ELR (cell line): ENCODE measurements around the gene CHCHD3.
"Not testable (repeated sequence)": the region's sequence is repeated elsewhere in the genome, so short reads cannot be mapped to it uniquely, and the experiment has no call there.

Experiments used
- DNase-seq: peaks from one replicate; pipeline ENCODE4 v3.0.0-alpha.2; 2015; ENCODE audit warnings: low read depth

CHCHD3 gene

GRCh38 chr7:132902294-132902693 is 179.6 kb downstream of the CHCHD3 start:
- DNase-seq = not testable (repeated sequence)

- DNase-seq = no peak
These were observed 180.6 kb downstream of the CHCHD3 start for GRCh38 chr7:132901241-132901640.

- DNase-seq = no peak
These were observed 182.1 kb downstream of the CHCHD3 start for GRCh38 chr7:132899833-132900232.

- not testable (repeated sequence) for DNase-seq
These were observed 183.2 kb downstream of the CHCHD3 start for GRCh38 chr7:132898641-132899175.

- DNase-seq = no peak
These were observed 184.7 kb downstream of the CHCHD3 start for GRCh38 chr7:132897093-132897687.

GRCh38 chr7:132895231-132895630 is 186.7 kb downstream of the CHCHD3 start:
- no peak for DNase-seq

- no peak for DNase-seq
These were observed 188.3 kb downstream of the CHCHD3 start for GRCh38 chr7:132893560-132893959.

GRCh38 chr7:132892744-132893143 is 189.1 kb downstream of the CHCHD3 start:
- not testable (repeated sequence) for DNase-seq

GRCh38 chr7:132891554-132891953 is 190.3 kb downstream of the CHCHD3 start:
- DNase-seq = no peak

- no peak for DNase-seq
These were observed 199.0 kb downstream of the CHCHD3 start for GRCh38 chr7:132882714-132883428.

- DNase-seq = no peak
These were observed 200.6 kb downstream of the CHCHD3 start for GRCh38 chr7:132881317-132881716.

- DNase-seq = no peak
These were observed 202.3 kb downstream of the CHCHD3 start for GRCh38 chr7:132879579-132879978.

GRCh38 chr7:132878204-132878919 is 203.5 kb downstream of the CHCHD3 start:
- DNase-seq = no peak

- no peak for DNase-seq
These were observed 204.3 kb downstream of the CHCHD3 start for GRCh38 chr7:132877573-132877972.

GRCh38 chr7:132876576-132876975 is 205.3 kb downstream of the CHCHD3 start:
- DNase-seq = no peak

GRCh38 chr7:132872034-132872433 is 209.9 kb downstream of the CHCHD3 start:
- no peak for DNase-seq

GRCh38 chr7:132871419-132871818 is 210.5 kb downstream of the CHCHD3 start:
- DNase-seq = no peak

- DNase-seq = no peak
These were observed 212.6 kb downstream of the CHCHD3 start for GRCh38 chr7:132869166-132869861.

GRCh38 chr7:132866551-132866950 is 215.3 kb downstream of the CHCHD3 start:
- DNase-seq = no peak

- peak; percentile 56 for DNase-seq
These were observed 215.8 kb downstream of the CHCHD3 start for GRCh38 chr7:132866144-132866531.

GRCh38 chr7:132865366-132866143 is 216.3 kb downstream of the CHCHD3 start:
- DNase-seq = peak; percentile 89
